GM18517 (cell line): ENCODE data around the gene CAST.

Source experiments
- ATAC-seq: cut with Tn5 transposase; IDR thresholded peaks from one replicate; pipeline ENCODE4 v1.9.1; 2021; ENCODE audit warnings: mild to moderate bottlenecking, moderate library complexity; ENCODE audit not compliant: unreplicated experiment

Gene CAST

DNA sequence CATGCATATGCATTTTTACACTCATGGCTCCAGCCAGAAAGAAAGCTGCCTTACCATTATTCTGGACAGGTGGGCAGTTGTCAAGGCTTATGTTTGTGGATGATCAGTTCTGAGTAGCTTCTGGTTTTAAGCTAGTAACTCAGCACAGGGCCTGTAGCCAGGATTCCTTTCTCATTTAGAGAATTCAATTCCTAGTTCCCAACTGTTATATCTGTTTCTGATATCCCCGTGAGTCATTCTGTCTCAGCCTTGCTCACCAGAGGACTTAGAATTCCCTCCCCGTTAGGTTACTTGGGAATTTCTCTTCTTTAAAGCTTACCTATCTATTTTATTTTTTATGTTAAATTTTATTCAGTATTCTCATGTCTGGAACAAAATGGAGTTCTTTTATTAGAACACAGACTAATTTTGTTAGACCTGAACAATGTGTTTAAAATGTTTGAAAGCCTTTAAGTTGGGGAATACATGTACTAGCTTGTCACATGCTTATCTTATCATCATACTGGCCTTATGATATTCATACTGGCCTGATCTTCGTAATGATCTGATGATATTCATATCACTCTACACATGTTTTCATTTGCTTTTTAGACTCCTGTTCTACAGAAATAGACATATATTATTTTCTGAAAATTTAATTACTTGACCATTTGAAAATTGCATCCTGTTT, 47.1 kb downstream of the CAST start:
- no peak for ATAC-seq

DNA sequence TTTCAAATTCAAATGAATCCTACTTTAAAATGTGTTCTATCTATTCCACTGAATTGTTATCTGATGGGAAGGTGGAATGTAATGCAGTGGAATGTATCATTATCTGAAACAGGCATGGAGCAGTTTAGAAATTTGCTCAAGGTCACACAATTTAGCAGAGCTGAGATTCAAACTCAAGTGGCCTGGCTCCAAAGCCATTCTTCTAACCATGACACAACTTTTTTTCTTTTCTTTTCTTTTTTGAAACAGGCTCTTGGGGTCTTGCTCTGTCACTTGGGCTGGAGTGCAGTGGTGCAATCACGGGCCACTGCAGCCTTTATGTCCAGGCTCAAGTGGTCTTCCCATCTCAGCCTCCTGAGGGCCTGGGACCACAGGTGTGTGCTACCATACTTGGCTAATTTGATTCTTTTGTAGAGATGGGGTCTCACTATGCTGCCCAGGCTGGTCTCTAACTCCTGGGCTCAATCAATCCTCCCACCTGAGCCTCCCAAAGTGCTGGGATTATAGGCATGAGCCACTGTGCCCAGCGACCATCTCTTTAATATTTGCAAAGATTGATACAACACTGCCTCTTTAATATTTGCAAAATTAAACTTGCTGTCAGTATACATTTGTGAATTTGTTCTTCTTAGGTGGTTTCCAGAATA, 50.0 kb downstream of the CAST start:
- ATAC-seq = no peak

DNA sequence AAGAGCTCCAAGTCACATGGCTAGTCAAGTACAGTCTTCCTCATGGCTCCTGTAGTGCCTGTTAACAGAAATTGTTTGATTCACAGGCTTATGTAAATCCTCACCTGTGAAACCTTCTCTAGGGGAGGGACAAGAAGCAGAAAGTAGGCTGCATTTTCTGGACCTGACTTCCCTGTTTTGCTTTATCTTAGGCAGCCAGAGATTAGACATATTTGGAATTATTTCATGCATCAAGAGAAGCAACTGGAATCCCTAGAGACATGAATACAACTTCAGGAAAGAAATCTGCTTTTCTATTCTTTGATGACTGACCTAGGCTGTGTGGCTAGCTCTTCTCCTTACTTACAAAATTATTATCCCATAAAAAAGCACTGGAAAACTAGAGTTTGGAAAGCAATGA, 52.3 kb downstream of the CAST start:
- no peak for ATAC-seq

GRCh38 chr5:96714951-96715451, 52.8 kb downstream of the CAST start:
- peak; percentile 70 for ATAC-seq

- no peak for ATAC-seq
Measured at GRCh38 chr5:96716007-96716406, 53.8 kb downstream of the CAST start.

DNA sequence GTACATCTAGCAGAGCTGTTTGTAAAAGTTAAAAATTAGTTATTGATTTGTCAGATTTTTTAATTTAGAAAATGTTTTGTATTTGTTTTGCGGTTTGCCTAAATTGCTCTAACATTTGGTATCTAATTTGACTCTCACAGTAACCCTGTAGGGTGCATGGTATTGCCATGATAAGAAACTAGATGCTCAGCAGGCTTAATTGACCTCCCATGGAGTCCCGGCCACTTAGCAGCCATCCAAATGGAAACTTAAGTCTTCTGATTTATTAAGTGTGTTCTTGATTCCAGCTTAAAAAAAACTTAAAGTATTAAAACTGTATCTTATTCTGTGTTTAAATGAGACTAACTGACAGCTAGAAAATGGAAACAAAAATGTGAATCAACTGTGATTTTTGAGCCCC, 54.5 kb downstream of the CAST start:
- ATAC-seq = no peak

GRCh38 chr5:96717874-96718273, 55.7 kb downstream of the CAST start:
- ATAC-seq = no peak

DNA sequence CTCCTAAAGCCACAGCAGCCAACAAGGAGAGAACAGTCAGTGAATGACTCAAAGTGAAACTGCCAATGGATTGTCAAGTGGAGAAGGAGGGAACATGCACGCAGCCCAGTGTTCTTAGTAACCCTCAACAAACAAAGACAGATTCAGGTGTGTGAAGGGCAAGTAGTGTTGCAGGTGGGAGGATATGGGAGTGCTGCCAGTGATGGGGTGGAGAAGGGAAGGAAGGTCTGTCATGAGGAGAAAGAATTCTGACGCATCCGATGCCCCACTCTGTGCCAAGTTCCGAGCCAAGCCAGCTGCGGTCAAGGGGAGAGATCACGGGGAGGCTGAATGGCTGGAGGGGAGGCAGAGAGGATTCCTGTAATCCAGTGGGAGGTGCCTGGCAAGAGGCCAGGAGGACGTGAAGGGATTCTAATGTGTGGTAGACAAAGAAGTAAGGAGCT, 56.5 kb downstream of the CAST start:
- ATAC-seq = no peak

DNA sequence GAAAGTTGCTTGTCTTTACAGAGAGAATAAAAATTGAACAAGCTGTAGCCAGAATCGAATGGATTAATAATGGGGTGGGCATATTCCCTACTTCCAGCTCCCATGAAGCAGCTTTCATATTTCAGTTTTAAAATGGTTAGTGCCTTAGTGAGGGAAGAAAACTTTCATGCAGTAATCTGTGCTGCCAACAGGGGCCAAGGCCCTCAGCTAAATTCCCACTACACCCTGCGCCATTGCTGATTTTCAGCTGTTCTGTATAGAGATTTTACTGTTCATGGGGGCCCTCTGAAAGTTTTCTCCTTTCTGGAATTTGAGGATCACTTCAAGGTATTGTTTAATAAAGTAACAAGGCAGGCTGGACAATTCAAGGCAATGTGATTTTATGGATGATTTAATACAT, 58.2 kb downstream of the CAST start:
- no peak for ATAC-seq

DNA sequence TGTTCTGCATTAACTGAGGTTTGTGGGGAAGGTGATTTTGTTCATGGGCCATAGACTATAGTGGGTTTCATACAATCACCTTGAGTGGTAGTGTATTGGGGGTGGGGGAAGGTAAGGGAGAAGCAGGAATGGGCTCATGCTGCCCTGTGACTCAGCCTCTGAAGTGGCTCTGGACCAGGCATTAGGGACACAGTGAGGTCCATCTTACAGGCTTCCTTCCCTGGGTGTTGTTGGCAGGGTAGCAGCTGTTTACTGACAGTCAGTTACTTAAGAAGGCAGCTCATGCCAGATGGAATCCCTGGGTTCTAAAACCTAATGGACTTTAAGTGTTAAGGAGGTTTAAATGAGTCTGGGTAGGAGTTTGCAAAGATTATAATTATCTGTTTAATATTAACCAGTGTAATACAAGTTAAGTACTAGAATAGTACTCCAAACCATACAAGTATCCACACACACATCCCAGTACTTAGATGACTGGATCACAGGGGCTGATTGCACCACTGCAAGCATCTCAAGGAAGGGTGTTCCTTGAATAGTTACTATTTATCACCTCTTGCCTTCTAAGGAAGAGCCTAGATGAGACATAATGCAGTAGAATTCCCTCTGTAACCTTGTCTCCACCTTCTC, 59.3 kb downstream of the CAST start:
- ATAC-seq = no peak

GRCh38 chr5:96725257-96725656, 63.1 kb downstream of the CAST start:
- ATAC-seq = no peak

DNA sequence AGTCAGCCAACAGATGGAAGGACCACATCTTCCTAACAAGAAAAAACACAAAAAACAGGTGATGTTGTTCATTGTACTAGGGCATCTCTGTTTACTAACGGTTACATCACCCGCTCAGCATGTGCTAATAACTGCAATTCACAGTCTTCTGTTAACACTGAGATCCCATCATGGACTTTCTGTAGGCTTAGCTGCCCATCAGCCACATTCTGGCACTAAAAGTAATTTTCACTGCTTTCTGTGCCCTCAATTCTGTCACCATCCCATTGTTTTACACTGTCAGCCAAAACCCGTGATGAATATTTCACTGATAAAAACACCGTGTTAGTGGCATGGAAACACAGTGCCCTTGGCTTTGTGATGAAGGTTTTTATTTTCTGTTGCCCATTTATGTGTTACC, 64.6 kb downstream of the CAST start:
- ATAC-seq = no peak

DNA sequence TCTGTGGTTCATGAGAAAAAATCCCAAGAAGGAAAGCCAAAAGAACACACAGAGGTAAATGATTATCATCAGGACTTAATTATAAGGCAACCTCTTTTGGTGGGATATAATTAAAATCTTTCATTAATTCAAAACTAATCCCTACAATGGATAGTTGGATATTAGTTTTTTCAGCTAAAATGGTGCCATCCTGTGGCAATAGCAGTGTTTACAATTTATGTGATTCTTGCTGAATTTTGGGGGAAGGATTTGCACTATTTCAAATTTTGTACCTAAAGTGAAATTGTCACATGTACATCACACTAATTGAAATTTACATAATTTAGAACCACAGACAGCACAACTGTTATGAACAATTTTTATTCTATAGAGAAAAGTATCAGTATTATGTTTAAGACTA, 67.0 kb downstream of the CAST start:
- ATAC-seq = no peak

- no peak for ATAC-seq
Measured at GRCh38 chr5:96730586-96730985, 68.4 kb downstream of the CAST start.

DNA sequence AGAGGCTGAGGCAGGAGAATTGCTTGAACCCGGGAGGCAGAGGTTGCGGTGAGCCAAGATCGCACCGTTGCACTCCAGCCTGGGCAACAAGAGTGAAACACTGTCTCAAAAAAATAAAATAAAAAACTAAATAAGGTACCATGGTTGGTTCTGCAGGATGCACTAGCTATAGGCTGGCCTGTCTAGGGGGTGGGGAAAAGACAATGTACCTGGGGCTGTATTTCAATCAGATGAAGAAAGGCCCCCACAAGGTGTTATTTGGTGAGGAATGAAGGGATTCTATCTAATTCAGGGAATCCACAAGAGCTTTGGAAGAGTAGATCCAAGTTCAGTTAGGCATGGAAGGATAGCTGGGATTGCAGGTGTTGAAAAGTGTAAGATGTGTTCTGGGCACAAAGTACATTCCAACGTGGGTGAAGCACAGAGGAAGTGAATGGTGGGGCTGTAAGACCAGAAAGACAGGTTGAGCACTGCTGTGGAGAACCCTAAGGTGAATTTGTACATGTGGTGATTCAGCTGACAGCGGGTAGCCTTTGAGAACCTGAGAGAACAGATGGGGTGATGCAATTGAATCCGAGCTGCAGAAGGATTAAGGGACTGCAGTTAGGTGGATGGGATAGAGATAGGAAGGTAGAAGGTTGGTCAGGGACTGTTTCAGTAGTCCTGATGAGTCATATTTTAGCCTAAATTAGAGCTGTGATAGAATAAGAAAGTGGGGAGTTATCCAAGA, 71.8 kb downstream of the CAST start:
- ATAC-seq = no peak

GRCh38 chr5:96734871-96735325, 72.7 kb downstream of the CAST start:
- no peak for ATAC-seq

DNA sequence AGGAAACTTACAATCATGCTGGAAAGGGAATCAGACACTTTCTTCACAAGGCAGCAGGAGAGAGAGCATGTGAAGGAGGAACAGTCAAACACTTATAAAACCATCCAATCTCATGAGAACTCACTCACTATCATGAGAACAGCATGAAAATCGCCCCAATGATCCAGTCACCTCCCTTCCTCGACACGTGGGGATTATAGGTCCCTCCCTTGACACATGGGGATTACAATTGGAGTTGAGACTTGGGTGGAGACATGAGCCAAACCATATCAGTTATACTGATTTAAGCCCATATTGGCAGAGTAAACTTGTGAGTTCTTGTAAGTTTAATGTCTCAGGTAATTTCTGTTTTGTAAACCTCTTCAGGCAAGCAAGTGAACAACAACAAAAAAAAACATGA, 74.8 kb downstream of the CAST start:
- ATAC-seq = no peak

GRCh38 chr5:96741106-96741505, 78.9 kb downstream of the CAST start:
- no peak for ATAC-seq

GRCh38 chr5:96741891-96742309, 79.7 kb downstream of the CAST start:
- ATAC-seq = no peak

DNA sequence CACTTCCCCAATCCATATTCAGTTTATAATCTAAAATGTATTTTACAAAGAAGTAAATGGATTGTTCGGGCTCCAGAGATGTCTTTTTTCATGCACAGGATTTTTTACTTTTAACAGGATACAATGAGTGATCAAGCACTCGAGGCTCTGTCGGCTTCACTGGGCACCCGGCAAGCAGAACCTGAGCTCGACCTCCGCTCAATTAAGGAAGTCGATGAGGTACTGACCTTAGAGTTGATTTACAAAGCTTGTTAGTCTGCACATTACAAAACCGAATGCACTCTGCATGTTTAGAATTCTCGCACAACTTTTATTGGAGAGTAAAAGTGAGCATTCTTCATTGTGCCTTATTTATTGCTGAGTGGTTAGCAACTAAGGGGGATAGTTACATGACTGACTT, 80.4 kb downstream of the CAST start:
- no peak for ATAC-seq

DNA sequence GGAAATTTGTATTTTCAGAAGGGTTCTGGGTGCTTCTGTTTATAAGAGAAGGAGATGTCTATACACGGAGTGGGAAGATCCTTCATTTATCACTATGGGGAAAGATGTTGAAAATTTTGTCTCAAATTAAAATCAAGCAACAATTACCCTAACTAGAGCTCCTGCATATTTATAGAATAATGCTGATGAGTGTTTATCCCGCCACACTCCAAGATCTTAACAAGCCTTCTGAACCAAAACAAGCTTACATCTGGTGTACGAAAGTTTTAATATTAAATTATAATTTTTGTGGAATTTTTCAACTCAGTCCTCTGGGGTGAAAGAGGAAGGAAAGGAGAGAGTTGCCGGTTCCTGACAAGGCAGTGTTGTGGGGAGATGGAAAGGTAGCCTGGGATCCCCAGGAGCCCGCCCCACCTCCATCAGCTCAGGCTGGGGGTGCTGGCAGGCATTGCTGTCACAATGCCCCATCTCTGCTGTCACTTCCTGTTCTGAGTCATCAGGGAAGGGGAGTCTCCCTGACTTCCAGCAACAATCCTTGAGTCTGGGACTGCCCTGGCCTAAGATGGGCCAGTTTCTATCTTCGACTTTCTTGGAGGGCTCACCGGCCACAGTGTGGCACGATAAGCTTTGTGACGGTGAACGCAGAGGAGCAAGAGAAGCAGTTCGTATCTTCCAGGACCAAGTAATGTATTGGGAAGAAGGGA, 81.0 kb downstream of the CAST start:
- ATAC-seq = no peak
